GM19043 (cell line): ENCODE data around the gene TRIM50.
A peak's percentile ranks its signal among the peaks of the same experiment; 100 is the strongest.
"Not testable (repeated sequence)": the region's sequence is repeated elsewhere in the genome, so short reads cannot be mapped to it uniquely, and the experiment has no call there.

Experiments
- ATAC-seq: cut with Tn5 transposase; IDR thresholded peaks from one replicate; pipeline ENCODE4 v1.9.1; 2021; ENCODE audit warnings: low read depth; ENCODE audit not compliant: unreplicated experiment

The TRIM50 gene

DNA sequence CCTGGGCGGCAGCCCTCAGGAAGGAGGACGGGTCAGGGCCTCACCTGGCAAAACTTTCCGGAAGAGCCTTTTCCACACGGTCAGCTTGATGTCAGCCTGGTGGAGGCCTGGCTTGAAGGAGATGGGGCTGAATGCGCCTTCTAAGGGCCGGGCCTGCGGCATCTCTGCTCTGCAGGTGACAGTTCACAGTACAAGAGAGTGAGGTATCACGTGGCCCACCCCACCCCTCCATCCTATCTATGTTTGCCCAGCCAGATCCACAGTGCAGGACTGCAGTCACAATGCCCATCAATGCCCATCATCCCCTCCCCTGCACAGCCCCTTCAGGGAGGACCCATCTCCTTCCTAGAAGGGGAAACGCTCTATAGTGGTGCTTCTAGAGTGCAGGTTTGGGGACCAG lies 11.4 kb downstream of the TRIM50 start:
- ATAC-seq, result no peak

GRCh38 chr7:73314271-73314670 lies 13.6 kb downstream of the TRIM50 start:
- no peak for ATAC-seq

- ATAC-seq, result no peak
Observed at GRCh38 chr7:73313521-73313906, 14.4 kb downstream of the TRIM50 start.

DNA sequence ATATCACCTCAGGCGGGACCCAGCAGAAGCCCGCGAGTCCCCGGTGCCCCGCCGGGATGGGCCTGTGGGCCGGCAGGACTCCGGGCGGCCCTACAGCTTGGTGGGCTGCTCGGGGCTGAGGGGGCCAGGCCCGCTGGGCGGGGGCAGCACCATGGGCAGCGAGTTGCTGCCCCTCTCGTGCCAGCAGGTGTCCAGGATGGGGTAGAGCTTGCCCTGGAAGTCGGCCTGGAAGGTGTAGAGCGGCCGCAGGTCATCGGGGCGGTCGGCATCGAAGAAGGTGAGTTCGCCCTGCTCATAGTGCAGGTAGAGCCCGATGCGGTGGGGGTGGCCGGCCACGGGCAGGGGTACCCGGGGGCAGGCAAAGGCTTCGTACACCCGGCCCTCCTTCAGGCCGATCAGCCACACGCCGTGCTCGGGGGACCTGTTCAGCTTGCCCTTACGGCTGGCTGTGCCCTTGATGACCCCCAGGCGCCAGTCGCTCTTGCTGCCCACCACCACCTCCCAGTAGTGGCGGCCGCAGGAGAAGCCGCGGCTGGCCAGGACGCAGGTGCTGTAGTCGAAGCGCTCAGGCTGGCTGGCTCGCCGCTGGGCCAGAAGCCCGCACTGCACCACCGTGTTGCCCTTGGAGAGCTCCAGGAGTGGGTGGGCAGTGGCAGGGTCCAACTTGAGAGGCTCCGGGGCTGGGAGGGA lies 14.9 kb downstream of the TRIM50 start:
- ATAC-seq, result no peak

DNA sequence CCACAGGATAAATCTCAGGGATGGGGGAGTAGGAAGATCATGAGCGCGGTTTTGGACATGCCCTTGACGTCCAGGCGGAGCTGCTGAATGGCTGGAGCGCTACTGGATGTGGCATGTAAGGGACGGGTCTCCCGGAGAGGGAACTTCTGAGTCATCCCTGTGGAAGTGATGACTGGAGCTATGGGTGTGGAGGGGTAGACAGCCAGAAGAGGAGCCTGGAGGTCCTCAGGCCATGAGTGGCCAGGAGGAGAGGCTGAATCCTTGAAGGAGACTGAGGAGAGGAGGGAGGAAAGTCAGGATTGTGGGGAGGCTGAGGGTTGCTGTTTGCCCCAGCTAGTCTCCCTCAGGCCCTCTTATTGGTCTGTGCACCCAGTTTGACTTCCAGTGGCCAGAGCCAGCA lies 16.5 kb downstream of the TRIM50 start:
- ATAC-seq, result not testable (repeated sequence)

- peak; percentile 90 for ATAC-seq
Observed at GRCh38 chr7:73308665-73309214, 19.1 kb downstream of the TRIM50 start, which contains the start of gene NSUN5. NSUN5 (minus strand) TSS chr7:73308826; CDS start chr7:73308790, 36 bp downstream.

DNA sequence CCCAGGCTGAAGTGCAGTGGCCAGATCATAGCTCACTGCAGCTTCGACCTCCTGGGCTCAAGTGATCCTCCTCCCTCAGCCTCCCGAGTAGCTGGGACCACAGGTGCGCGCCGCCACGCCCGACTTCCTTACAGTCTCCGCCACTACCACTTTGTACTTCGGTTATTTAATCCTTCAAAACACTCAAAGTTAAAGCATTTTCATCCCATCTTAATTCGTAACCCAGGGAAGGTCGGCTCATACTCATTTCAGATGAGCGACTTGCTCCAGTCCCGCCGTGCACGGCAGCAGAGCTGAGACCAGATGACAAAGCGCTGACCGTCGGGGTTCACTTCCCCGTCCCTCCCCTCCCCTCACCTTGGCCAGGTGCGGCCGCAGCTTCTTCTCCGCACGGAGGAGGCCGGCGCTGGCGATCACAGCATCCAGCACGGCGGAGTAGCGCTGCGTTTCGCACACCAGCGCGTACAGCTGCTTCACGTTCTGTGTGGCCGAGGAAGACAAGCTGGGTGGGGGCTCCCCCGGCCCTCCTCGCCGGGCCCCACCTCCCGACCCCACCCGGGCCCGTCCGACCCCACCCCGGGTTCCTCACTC lies 19.7 kb downstream of the TRIM50 start:
- ATAC-seq, result peak; percentile 36

GRCh38 chr7:73307436-73307835 lies 20.4 kb downstream of the TRIM50 start:
- no peak for ATAC-seq

- ATAC-seq, result not testable (repeated sequence)
Observed at GRCh38 chr7:73304612-73305387, 23.1 kb downstream of the TRIM50 start.

DNA sequence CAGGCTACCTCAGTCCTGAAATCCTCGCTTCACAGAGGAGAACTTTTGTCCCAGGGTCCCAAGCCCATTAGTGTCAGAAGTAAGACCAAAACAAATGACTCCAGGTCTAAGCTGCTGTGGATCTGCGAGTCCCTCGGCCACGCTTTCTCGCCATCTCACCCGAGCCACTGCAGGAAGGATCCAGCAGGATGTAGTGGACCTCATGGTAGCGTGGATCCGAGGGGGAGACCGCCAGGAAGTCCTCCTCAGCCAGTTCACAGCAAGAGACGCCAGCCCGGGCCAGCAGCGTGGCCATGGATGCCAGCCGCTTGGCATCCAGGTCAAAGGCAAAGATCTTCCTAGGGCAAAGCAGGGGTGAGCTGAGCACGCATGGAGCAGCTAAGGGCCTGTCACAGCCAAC lies 23.8 kb downstream of the TRIM50 start:
- no peak for ATAC-seq

DNA sequence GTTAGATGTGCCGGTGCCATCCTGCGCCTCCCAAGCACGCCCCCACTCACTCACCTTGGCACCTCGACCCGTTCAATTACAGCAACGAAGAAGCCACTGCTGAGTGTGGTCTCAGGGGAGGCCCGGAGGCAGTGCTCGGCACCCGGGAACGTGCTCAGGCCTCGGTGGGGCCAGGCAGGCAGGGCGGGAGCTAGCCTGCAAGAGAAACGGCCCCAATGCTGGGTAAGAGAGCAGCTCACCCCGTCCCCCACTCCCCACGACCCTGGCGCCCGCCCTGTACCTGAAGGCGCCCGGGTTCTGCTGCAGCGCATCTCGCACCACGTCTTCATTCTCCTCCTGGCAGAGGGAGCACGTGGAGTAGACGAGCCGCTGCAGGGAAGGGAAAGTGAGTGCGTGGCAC lies 24.3 kb downstream of the TRIM50 start:
- ATAC-seq, result no peak

DNA sequence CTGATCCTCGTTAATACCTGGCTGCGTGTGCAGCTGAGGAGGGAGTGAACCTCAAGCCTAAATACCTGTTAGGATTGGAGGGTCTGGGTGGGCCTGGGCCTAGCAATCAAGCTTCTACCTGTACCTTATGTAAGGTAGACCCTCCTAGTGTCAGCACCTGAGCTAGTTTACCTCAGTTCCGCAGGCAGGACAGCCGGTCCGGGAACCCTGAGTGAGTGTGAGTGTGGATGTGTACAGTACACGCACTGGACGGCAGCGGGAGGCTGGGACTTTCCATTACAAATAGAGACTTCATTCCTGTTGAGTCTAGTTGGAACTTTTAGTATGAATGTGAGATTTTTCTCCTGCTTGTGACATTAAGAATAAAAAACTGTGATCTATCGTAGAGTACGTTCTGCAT lies 25.0 kb downstream of the TRIM50 start:
- ATAC-seq, result not testable (repeated sequence)

- not testable (repeated sequence) for ATAC-seq
Observed at GRCh38 chr7:73301108-73301507, 26.8 kb downstream of the TRIM50 start.

DNA sequence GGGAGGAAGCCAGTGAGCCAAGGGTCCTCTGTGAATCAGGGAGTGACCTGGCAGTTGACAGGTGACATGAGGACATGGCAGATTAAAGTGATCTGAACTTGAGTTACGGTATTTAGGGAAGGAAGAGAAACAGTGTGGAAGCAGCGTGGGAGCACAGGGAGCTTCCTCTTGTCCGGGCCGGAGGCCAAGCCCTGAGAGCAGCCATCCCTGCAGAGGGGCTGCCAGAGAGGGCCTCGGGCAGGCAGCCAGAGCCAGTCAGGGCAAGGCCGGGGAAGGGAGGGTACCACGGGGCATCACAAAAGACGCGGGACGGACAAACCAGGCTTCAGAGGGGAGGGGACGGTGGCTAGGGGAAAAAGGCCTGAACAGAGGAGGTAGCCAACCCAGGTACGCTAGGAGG lies 28.1 kb downstream of the TRIM50 start:
- ATAC-seq, result not testable (repeated sequence)

- ATAC-seq, result not testable (repeated sequence)
Observed at GRCh38 chr7:73297706-73298105, 30.2 kb downstream of the TRIM50 start.

GRCh38 chr7:73297235-73297634 lies 30.6 kb downstream of the TRIM50 start:
- not testable (repeated sequence) for ATAC-seq

DNA sequence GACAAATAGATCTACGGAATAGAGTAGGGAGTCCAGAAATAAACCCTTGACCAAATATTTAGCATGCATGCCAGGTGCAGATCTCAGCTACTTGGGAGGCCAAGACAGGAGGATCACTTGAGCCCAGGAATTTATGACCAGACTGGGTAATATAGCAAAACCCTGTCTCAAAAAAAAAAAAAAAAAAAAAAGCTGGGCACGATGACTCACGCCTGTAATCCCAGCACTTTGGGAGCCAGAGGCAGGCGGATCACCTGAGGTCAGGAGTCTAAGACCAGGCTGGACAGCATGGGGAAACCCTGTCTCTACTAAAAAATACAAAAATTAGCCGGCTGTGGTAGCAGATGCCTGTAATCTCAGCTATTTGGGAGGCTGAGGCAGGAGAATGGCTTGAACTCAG lies 50.7 kb downstream of the TRIM50 start:
- ATAC-seq, result not testable (repeated sequence)

DNA sequence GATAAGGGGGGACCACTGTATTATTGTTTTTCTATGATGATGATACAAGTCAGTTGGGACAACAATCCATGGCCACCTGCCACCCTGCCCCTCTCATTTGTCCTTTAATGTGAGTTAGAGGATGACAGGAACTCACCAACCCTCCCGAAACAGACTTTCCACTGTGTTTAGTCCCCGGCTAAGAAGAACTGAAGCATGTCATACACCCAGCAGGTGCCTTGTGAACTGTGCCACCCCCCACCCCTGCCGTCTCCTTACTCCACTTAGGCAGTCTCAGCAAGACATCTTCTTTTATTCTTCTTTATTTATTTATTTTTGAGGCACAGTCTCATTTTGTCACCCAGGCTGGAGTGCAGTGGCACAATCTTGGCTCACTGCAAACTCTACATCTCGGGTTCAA lies 60.1 kb downstream of the TRIM50 start:
- ATAC-seq, result not testable (repeated sequence)

- peak; percentile 54 for ATAC-seq
Observed at GRCh38 chr7:73266719-73267368, 61.0 kb downstream of the TRIM50 start.
